H1 (cell line): ENCODE results near the gene TMEM156. TPM values are rescaled to one million over a fixed set of nuclear protein-coding genes. Genes with fewer than 3 reads are reported as not detected.

Source experiments
- CREB1 ChIP-seq: IDR thresholded peaks from 2 replicates; pipeline ENCODE4 v1.6.1; 2012; ENCODE audit warnings: inconsistent platforms
- HDAC6 ChIP-seq: IDR thresholded peaks from one replicate; pipeline ENCODE4 v1.7.1; 2012; ENCODE audit warnings: low read depth, mild to moderate bottlenecking, inconsistent platforms, low read length, moderate library complexity
- KDM4A ChIP-seq: IDR thresholded peaks from one replicate; pipeline ENCODE4 v1.7.1; 2012; ENCODE audit warnings: low read depth, mild to moderate bottlenecking, moderate library complexity, low read length, inconsistent platforms; ENCODE audit not compliant: severe bottlenecking
- NRF1 ChIP-seq: IDR thresholded peaks from 2 replicates; pipeline ENCODE4 v1.6.1; 2011; ENCODE audit warnings: mild to moderate bottlenecking, low read depth, low read length, improper control_type of control experiment
- POU5F1 ChIP-seq: IDR thresholded peaks from 2 replicates; pipeline ENCODE4 v1.6.1; 2011; ENCODE audit warnings: low read depth, mild to moderate bottlenecking, low read length, moderate library complexity
- RAD21 ChIP-seq, 2 experiments: IDR thresholded peaks in 1 of 2; conservative IDR thresholded peaks in 1 of 2; 2 replicates each; pipeline ENCODE4 v1.6.1; 2011; ENCODE audit warnings: low read depth in 2 of 2, low read length in 2 of 2, improper control_type of control experiment in 1 of 2, inconsistent platforms in 1 of 2, mild to moderate bottlenecking in 1 of 2, moderate library complexity in 1 of 2
- RBBP5 ChIP-seq: IDR thresholded peaks from 2 replicates; pipeline ENCODE4 v1.7.1; 2012; ENCODE audit warnings: low read depth, mild to moderate bottlenecking, inconsistent platforms, low read length, moderate library complexity, borderline replicate concordance
- TEAD4 ChIP-seq: IDR thresholded peaks from 2 replicates; pipeline ENCODE4 v1.6.1; 2012; ENCODE audit warnings: low read depth, low read length, inconsistent platforms, mixed read lengths
- ZNF274 ChIP-seq: IDR thresholded peaks from 2 replicates; pipeline ENCODE4 v1.7.0; 2012; ENCODE audit warnings: low read length, borderline replicate concordance; ENCODE audit errors: extremely low read depth
- polyA plus RNA-seq, 7 experiments: library from polyadenylated mRNA; depleted of rRNA in 3 of 7; stranded (reverse) in 5 of 7; unstranded in 2 of 7; fragments of >200 nt in 5 of 7; fragments of 200-250 nt in 2 of 7; gene quantifications; 1 replicate in 5 of 7; 2 replicates in 1 of 7; 4 replicates in 1 of 7; pipeline versions ENCODE4 v1.2.1 to v1.2.3, GENCODE V29; 2011 to 2013; ENCODE audit warnings: missing spikeins in 2 of 7, mixed read lengths in 2 of 7
- total RNA-seq: library from RNA; stranded (reverse); fragmentation: NEBNext Ultra II Directional; extraction: Animal tissue kit (Norgen Biotek cat#: 25700); gene quantifications from 2 replicates; pipeline ENCODE4 v1.2.1, GENCODE V29; 2021

TMEM156 gene
- total and polyA plus RNA-seq, 2 of the 8 experiments (the other 6 are each of a cell fraction or from before 2014, with no cell fraction given) = not detected

DNA sequence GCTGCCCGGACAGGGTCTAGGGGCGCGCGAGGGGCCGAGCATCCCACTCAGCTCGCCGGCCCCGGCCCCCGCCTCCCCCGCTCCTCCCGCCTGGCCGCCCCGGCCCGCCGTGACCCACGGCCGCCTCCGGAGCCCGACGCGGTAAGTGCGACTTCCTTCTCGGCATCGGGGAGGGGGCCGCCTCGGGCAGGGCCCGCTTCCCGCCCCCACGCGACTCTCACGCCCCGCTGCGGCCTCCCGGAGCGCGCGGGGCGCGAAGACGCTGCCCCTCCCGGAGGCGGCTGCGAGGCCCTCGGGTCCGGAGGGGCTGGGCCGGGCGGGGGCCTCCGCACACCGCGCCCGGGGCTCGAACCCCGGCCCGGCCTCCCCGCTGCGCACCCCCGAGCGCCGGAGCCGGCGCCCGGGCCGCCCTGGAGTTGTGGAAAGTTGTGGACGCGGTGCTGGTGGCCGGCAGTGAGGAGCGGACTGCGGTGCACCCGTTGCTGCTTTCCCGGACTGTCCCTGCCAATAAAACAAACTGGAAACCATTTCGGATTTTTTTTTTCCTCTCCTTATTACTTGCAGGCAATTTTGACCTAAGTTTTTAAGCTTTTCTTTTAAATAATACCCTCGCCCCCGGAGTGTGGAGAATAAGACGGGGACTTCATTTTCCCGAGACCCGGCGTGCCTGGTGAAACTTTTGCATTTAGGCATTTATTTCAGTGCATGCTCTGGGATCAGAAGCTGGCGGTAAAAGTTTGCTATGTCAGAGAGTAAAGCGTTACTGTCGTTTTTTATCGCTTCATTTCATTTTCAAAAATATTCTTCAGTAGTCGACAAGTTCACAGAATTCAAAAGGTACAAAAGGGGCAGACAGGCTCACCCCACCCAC, 13.0 kb upstream of the TMEM156 start (continued):
- no peak for TF ChIP-seq RAD21 (IDR thresholded peaks at IDR 0.05 in 1 of 2, conservative IDR thresholded peaks at IDR 0.05 in 1 of 2; ENCODE audit: low read depth in 2 of 2, low read length in 2 of 2)
- TF ChIP-seq KDM4A = peak; percentile 78
- TF ChIP-seq NRF1 = no peak
- no peak for TF ChIP-seq TEAD4
- TF ChIP-seq ZNF274 = no peak
- no peak for TF ChIP-seq HDAC6
- TF ChIP-seq RBBP5 = peak; percentile 72; the same call in 1 of the 2 replicates
- peak; percentile 28; the same call in 1 of the 2 replicates for TF ChIP-seq CREB1
- TF ChIP-seq POU5F1 = no peak
